ENCODE results near the gene MAN1A1. TPM values are rescaled to one million over a fixed set of nuclear protein-coding genes. Genes with fewer than 3 reads are reported as not detected.

The MAN1A1 gene
- total and polyA plus RNA-seq, 2 of the 4 experiments (the other 2 are of a cell fraction), result 5.9 to 6.4 TPM

DNA sequence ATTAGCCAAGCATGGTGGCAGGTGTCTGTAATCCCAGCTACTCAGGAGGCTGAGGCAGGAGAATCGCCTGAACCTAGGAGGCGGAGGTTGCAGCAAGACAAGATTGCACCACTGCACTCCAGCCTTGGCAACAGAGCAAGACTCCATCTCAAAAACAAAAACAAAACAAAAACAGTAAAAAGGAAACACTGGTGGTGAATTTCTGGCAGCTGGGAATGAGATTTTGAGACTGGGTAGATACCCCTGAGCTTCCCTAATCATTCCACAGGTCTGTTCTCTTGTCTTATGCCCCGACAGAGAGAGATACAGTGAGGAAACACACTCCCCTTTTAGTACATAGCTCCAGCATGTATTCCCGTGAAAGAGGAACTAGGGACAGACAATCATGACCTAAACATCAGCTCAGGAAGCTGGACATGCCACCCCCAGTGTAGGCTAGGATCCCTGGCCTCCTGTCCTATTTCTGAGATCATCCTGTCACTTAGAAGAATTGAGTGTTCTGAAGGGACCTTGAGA lies 9.6 kb downstream of the MAN1A1 start:
- no peak overlapping the region for H3K4me3 ChIP-seq (ENCODE audit: insufficient read depth, low read depth, low read length)

More for the DNA sequence above, 9.6 kb downstream of the MAN1A1 start:
- no peak overlapping the region for H2BK5ac ChIP-seq (ENCODE audit: low read depth, low read length, poor library complexity, severe bottlenecking)
- no peak overlapping the region for H2AFZ ChIP-seq (replicated peaks; ENCODE audit: low read length, poor library complexity)
- in situ Hi-C loops (cut with MboI; ENCODE audit: low sequenced_read_pairs) (no loop called here), intact Hi-C loops (cut with micrococcal nuclease) (loop anchor here (10.0 kb wide), 1 partner anchor 1995 kb away; the partner anchor contains the start of gene TBC1D32), dilution Hi-C loops (cut with HindIII; ENCODE audit: low sequenced_read_pairs, unreplicated experiment) (no loop called here)
- H3K9me1 ChIP-seq (ENCODE audit: insufficient read depth, low read length), result 0 out of 2 replicates have a peak, but pooled peaks cover 4% of the 10 kb centered on the region
- H3K79me1 ChIP-seq (ENCODE audit: low read depth in 1 of 2, low read length in 2 of 2), result no peaks in the 10 kb centered on the region
- no peak overlapping the region for H3K23ac ChIP-seq (ENCODE audit: low read depth, low read length)
- BruUV-seq (replicated peaks), result no TSS peak
- no peak overlapping the region for H3K18ac ChIP-seq (ENCODE audit: low read depth, low read length)
- no peak overlapping the region for H2AK9ac ChIP-seq (replicated peaks; ENCODE audit: low read depth, low read length, poor library complexity)
- ChIA-PET POLR2A (ENCODE audit: unreplicated experiment) (no interaction called here), CTCF (interaction anchor here (0.6 kb wide), 1 partner anchor 118 kb away, joined by 3 read pairs; no protein-coding TSS in a partner anchor)
- no peak overlapping the region for H4K5ac ChIP-seq (ENCODE audit: low read depth, low read length)
- whole genome bisulfite sequencing, 2 experiments (ENCODE audit: extremely low coverage in 2 of 2, insufficient read length in 1 of 2), result no CpG with 5 or more reads among the region's 4 CpGs
- no peak overlapping the region for H3K27ac ChIP-seq (ENCODE audit: insufficient read depth, low read length)
- H3K4ac ChIP-seq (ENCODE audit: low read depth, low read length), result no peak overlapping the region
- H3K9ac ChIP-seq (ENCODE audit: low read depth, low read length), result no peak overlapping the region
- H3K36me3 ChIP-seq (ENCODE audit: control insufficient read depth, insufficient read depth, low read length), result 0 out of 2 replicates have a peak, but pooled peaks cover 3% of the 10 kb centered on the region
- no peak overlapping the region for H2BK20ac ChIP-seq (ENCODE audit: low read depth, low read length)
- TF ChIP-seq RAD21 (IDR thresholded peaks at IDR 0.05; ENCODE audit: low read length) (no peak), CHD1 (IDR thresholded peaks at IDR 0.05; ENCODE audit: low read depth, low read length) (no peak)
- no peak overlapping the region for H3K56ac ChIP-seq (ENCODE audit: extremely low read depth, insufficient read depth, low read length)
- no peak overlapping the region for H3K14ac ChIP-seq (replicated peaks; ENCODE audit: low read depth, low read length)
- ATAC-seq (ENCODE audit: low read depth) (no peak), DNase-seq (no peak)
- H3K4me1 ChIP-seq (ENCODE audit: control insufficient read depth, insufficient read depth, low read length), result peaks cover 2% of the 10 kb centered on the region; the same call in 1 of the 2 replicates
- H2BK15ac ChIP-seq (ENCODE audit: low read depth, low read length), result no peak overlapping the region
- no peak overlapping the region for H3K4me2 ChIP-seq (ENCODE audit: low read depth, low read length)
- no peaks in the 10 kb centered on the region for H3K9me3 ChIP-seq (ENCODE audit: control insufficient read depth, insufficient read depth, low read length)
- H4K91ac ChIP-seq (ENCODE audit: insufficient read depth, low read depth, low read length), result no peak overlapping the region
- no peak overlapping the region for H2BK120ac ChIP-seq (ENCODE audit: low read depth, low read length)
- no peaks in the 10 kb centered on the region for H4K20me1 ChIP-seq (ENCODE audit: insufficient read depth, low read length)
- no peak overlapping the region for H2AK5ac ChIP-seq (ENCODE audit: low read depth, low read length)
- no peak overlapping the region for H4K8ac ChIP-seq (ENCODE audit: low read depth in 2 of 2, low read length in 2 of 2)
- no peaks in the 10 kb centered on the region for H3K27me3 ChIP-seq (ENCODE audit: control insufficient read depth, insufficient read depth, low read length)
